AG04449 (cell line): ENCODE data around the gene KRTAP3-3.
"Not testable (repeated sequence)": the region's sequence is repeated elsewhere in the genome, so short reads cannot be mapped to it uniquely, and the experiment has no call there.

Experiments used
- CTCF ChIA-PET: fragments of 350-600 bp; formaldehyde crosslinking; extraction: SDS; loops from one replicate; lab custom pipeline; 2021; ENCODE audit warnings: antibody characterized with exemption; lab: Yijun Ruan, JAX
- POLR2A ChIA-PET: fragments of 400-600, 350-600 bp; formaldehyde crosslinking; extraction: SDS; loops from one replicate; lab custom pipeline; 2020; ENCODE audit warnings: antibody characterized with exemption, inconsistent platforms; lab: Yijun Ruan, JAX
- DNase-seq: peaks from one replicate; pipeline ENCODE4 v3.0.0-alpha.2; 2010; ENCODE audit warnings: low read depth, low spot score
- H3K4me3 ChIP-seq: 2 replicates; pipeline ENCODE4 v1.5.1; 2011; ENCODE audit warnings: low read depth, mild to moderate bottlenecking, control low read depth, low read length
- CTCF ChIP-seq: IDR thresholded peaks from one replicate; pipeline ENCODE4 v1.5.1; 2011; ENCODE audit warnings: mild to moderate bottlenecking, moderate library complexity, low read length, control low read depth, inconsistent platforms; ENCODE audit not compliant: insufficient read depth; ENCODE audit errors: missing control alignments

Gene KRTAP3-3

GRCh38 chr17:40993839-40994238, at the start of gene KRTAP3-3:
Gene KRTAP3-3, minus strand, starts transcription at chr17:40994164. Its CDS starts 67 bp downstream, at chr17:40994097.
- TF ChIP-seq CTCF, result no peak
- POLR2A ChIA-PET, result no interaction called here
- H3K4me3 ChIP-seq, result no peak within 1 kb of the TSS
- no peak for DNase-seq
- CTCF ChIA-PET, result no interaction called here

- H3K4me3 ChIP-seq, result no peak overlapping the region
- ChIA-PET CTCF (interaction anchor here (1.0 kb wide), 1 partner anchor 506 kb away, joined by 3 read pairs; no protein-coding TSS in a partner anchor), POLR2A (no interaction called here)
- no peak for TF ChIP-seq CTCF
- no peak for DNase-seq
Measured at GRCh38 chr17:41042953-41043352, 49.0 kb upstream of the KRTAP3-3 start.

- POLR2A ChIA-PET, DNase-seq, H3K4me3 ChIP-seq: not testable (repeated sequence)
- CTCF ChIA-PET, result interaction anchor here (1.3 kb wide), 1 partner anchor 281 kb away, joined by 3 read pairs; no protein-coding TSS in a partner anchor
Measured at GRCh38 chr17:41040783-41041571, 47.0 kb upstream of the KRTAP3-3 start, which contains the start of gene KRTAP1-1. Gene KRTAP1-1, minus strand, starts transcription at chr17:41041450. Its CDS starts 53 bp downstream, at chr17:41041397.

GRCh38 chr17:41037853-41038350, 43.9 kb upstream of the KRTAP3-3 start:
- no peak for DNase-seq
- CTCF ChIA-PET, result interaction anchor here (0.9 to 2.1 kb wide), 5 partner anchors 8 to 511 kb away, joined by 3 to 10 read pairs (median 3); partner anchors contain the start of gene KRTAP1-4
- H3K4me3 ChIP-seq, result no peak overlapping the region
- TF ChIP-seq CTCF, result no peak
- POLR2A ChIA-PET, result no interaction called here

- CTCF ChIA-PET, POLR2A ChIA-PET, H3K4me3 ChIP-seq, DNase-seq: not testable (repeated sequence)
Measured at GRCh38 chr17:41034346-41034935, 40.5 kb upstream of the KRTAP3-3 start, which contains the start of gene KRTAP1-3. Gene KRTAP1-3, minus strand, starts transcription at chr17:41034874. Its CDS starts 53 bp downstream, at chr17:41034821.

- DNase-seq, result no peak
- no peak within 1 kb of the TSS for H3K4me3 ChIP-seq
- TF ChIP-seq CTCF, result no peak
- ChIA-PET POLR2A (no interaction called here), CTCF (interaction anchor here (1.1 to 2.1 kb wide), 6 partner anchors 9 to 519 kb away, joined by 4 to 10 read pairs (median 4); no protein-coding TSS in a partner anchor)
Measured at GRCh38 chr17:41029633-41030245, 35.8 kb upstream of the KRTAP3-3 start, which contains the start of gene KRTAP1-4. Gene KRTAP1-4, minus strand, starts transcription at chr17:41030195. Its CDS starts 117 bp downstream, at chr17:41030078.
